ENCODE results near the gene SAMD9.
"Not testable (repeated sequence)": the region's sequence is repeated elsewhere in the genome, so short reads cannot be mapped to it uniquely, and the experiment has no call there.

Gene SAMD9

DNA sequence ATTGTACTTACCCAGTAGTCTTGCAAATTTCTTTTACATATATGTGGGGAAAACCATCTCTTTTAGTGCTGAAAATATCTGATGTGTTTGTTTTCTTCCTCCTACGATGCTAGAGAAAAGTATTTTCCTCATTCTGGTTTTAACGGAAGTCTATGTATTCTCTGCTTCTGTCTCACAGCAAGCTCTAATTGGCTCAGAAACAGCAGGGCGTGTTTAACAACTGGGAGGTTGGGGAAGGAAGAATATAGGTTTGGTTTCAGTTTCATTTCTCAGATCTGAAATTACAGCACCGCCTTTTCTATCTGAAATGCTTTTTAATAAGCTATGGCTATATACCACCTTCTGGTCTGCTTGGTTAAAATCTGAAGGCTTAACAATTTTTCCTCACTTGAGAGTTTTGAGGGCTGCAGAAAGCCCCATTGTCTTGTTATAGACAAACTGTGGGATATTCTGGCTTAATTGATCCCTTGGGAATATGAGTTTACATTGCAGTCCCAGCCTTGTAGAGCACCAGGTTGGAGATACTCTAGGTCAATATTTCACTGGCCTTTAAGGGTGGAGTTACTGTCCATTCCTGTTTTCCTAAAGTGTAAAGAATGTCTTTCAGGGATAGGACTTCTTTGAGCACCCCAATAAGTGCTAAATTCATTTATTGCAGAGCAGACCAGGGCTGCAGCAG, at the start of gene SAMD9:
TSS of gene SAMD9 (minus strand) at position 128 of the 679 bp plus-strand sequence. CDS start 11,882 bp downstream, outside the sequence.
- no peak for DNase-seq

DNA sequence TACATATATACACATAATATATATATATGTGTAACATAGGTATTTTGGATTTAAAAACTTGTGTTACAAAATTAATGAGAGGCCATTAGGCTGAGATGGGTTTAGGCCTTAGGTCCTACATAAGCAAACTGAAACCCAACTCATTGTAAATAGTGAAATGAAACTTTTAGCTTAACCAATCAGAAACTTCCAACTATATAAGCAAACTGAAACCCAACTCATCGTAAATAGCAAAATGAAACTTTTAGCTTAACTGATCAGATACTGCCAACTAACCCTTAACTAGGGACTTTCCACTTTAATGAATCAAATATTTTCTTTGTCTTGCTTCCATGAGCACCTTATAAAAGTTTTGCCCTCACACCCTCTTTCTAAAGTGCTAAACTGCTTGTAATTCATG, 47.7 kb upstream of the SAMD9 start:
- DNase-seq, result no peak

GRCh38 chr7:93164766-93165165, 47.0 kb upstream of the SAMD9 start:
- no peak for DNase-seq

DNA sequence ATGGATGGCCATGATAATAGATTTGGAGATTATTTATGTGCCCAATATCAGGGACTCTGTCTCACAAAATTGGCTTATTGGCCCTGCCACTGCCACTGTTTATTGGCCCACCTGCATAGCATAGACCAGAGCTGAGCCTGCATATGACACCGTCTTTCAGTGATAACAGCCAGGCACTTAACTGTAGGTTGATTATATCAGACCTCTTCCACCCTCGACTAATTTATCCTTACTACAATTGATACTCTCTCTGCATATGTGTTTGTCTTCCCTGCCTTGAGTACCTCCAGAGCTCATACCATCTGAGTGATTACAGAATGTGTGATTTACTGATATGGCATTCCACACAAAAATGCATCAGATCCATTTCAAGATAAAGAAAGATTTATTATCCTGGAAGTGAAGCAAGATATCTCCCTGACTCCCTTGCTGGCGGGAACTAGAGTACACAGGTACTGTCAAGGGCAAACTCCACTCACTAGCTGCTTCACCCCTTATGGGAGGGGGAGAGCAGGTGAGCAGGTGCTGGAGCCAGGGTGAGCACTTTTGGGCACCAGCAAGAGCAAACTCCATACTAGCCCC, 43.5 kb upstream of the SAMD9 start:
- DNase-seq, result no peak

DNA sequence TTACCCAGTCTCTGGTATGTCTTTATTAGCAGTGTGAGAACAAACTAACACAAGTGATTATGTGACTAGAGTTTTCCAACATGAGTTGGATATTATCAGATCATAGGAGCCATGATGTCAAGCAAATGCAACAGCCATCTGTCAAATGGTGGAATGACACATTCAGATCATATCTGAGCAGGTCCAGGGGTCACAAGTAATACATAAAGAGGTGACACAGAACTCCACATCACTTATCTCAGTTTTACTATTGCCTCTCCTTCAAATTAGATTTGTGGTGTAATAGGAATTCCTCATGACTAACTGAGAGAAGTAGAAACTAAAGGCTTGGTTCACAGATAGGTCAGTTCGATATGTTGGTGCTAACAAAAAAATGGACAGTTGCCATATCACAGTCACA, 42.6 kb upstream of the SAMD9 start:
- DNase-seq, result no peak

DNA sequence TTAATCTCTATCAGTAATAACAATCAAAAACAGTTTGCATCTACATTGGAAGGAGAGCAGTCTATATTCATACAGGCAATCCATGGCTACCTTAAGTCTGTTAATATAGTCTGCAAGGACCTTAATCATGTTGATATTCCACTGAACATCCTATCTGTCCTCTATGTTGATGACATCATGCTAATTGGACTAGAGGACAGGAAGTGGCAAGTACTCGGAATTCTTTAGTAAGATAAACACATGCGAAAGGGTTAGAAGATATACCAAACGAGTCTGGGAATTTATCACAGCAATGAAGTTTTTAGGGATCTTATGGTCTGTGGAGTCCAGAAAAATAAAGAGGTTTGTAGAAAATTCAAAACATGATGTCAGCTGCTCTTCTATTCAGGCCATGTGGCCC, 41.7 kb upstream of the SAMD9 start:
- DNase-seq, result no peak

- DNase-seq, result no peak
These were observed 39.1 kb upstream of the SAMD9 start for GRCh38 chr7:93156884-93157283.

DNA sequence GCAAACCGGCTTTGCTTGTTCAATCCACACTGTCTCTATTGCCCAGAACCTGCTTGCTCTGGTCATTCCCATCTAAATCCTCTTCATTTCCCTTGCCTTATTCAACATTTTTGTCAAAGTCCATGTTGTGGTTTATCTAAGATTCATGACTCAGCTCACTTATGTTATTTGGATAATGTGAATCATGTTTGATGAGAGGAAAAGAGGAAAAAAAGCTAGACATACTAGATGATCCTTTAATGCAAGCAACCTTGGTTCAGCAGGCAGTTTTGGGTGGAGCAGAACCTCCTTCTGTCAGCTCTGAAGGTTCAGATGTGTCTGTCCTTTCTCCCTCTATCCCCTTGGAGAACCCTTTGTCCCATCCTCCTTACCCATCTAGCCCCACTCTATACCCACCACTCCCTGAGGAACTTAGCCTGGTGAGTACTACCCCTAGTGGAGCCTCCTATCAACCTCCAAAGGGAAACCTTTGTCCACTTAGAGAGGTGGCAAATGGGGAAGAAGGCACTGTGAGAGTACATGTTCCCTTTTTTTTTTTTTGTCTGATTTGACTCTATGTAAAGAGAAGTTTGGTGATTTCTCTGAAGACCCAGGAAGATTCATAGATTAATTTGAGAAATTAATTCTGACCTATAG, 32.5 kb upstream of the SAMD9 start:
- no peak for DNase-seq

DNA sequence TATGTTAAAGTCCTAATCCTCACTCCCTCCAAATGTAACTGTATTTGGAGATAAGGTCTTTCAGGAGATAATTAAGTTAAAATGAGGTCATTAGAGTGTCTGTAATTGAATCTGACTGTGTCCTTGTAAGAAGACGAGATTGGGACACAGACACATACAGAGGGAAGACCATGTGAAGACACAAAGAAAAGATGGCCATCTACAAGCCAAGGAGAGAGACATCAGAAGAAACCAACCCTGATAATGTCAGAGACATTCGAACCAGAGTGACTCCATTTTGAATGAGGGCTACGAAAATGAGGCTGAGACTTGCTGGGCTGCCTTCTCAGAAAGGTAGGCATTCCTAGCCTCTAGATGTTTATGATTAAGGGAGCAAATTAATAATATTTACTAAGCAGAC, 30.9 kb upstream of the SAMD9 start:
- no peak for DNase-seq

DNA sequence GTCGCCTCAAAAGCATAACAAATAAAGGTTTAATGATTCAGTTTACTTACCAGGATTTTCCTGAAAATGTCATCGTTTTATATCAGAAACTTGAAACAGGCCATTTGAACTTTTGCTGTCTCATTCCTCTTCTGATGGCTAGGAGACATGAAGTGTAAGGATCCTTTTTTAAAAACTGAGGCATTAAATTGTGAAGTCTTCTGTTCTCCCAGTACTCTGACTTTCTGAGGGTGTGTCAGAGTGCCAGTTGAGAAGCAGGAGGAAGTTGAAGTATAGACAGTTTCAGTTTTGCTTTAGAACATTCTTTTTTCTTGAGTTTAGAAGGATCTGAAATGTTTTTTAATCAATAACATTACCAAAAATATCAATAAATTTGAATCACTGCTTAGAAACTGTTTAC, 30.4 kb upstream of the SAMD9 start, which contains the start of gene SAMD9L:
TSS of gene SAMD9L (minus strand) at position 242 of the 400 bp plus-strand sequence. CDS start 12,414 bp downstream, outside the sequence.
- DNase-seq, result no peak

DNA sequence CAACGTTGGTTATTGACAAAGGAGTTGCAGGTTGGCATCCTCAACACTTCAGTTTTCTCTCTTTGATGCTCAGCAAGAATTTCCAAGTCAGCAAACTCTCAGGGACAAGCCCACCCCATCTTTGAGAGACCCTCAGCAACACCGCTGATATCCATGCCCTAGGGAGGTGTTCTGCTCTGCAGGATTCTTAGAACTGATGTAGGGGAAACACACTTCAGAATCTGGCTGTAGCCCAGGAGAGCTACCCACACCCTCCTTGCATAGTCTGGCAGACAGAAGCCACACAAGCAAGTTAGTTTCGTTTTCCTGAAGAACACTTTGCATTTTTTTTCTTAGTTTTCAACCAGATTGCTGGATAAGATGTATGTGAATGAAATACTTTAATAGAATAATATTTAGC, 29.6 kb upstream of the SAMD9 start:
- no peak for DNase-seq

GRCh38 chr7:93146472-93147141, 28.8 kb upstream of the SAMD9 start:
- DNase-seq, result no peak

GRCh38 chr7:93146036-93146435, 28.3 kb upstream of the SAMD9 start:
- DNase-seq, result no peak

GRCh38 chr7:93145354-93145753, 27.6 kb upstream of the SAMD9 start:
- no peak for DNase-seq

GRCh38 chr7:93142127-93142526, 24.3 kb upstream of the SAMD9 start:
- DNase-seq, result no peak

GRCh38 chr7:93140582-93141191, 22.9 kb upstream of the SAMD9 start:
- DNase-seq, result no peak

GRCh38 chr7:93138576-93138975, 20.8 kb upstream of the SAMD9 start:
- DNase-seq, result no peak

GRCh38 chr7:93133005-93133404, 15.2 kb upstream of the SAMD9 start:
- DNase-seq, result no peak

DNA sequence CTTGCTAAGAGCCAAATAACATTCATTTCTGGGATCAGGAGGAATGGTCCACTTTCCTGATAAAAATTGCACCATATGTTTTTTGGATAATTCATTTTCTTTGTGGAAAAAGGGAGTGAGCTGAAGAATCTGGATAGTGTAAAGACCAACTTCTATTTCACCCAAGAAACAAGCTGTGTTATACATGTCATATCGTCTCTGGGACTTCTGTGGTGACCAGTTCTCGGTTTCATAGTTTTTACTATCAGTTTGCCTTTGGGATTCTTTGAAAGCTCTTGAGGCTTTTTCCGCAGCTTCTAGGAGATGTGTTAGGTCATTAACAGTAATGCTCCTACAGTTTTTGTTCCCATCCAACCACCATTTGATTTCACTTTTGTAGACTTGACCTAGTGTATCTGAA, 14.4 kb upstream of the SAMD9 start:
- no peak for DNase-seq

- not testable (repeated sequence) for DNase-seq
These were observed 9.2 kb upstream of the SAMD9 start for GRCh38 chr7:93126954-93127353.

DNA sequence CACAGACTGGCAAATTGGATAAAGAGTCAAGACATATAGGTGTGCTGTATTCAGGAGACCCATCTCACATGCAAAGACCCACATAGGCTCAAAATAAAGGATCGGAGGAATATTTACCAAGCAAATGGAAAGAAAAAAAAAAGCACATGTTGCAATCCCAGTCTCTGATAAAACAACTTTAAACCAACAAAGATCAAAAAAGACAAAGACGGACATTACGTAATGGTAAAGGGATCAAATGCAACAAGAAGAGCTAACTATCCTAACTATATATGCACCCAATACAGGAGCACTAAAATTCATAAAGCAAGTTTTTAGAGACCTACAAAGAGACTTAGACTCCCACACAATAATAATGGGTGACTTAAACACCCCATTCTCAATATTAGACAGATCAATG, 5.8 kb upstream of the SAMD9 start:
- not testable (repeated sequence) for DNase-seq

- DNase-seq, result no peak
These were observed 3.1 kb upstream of the SAMD9 start for GRCh38 chr7:93120592-93121549.

All from T1000 (cell line).